Measurements from ENCODE around the gene ADAMTS5.

The ADAMTS5 gene

GRCh38 chr21:26923986-26924385 lies 42.9 kb downstream of the ADAMTS5 start:
- no peak overlapping the region for H4K8ac ChIP-seq (ENCODE audit: low read depth, low read length)

GRCh38 chr21:26920055-26920454 lies 46.8 kb downstream of the ADAMTS5 start:
- no peak overlapping the region for H4K8ac ChIP-seq (ENCODE audit: low read depth, low read length)
- no peak overlapping the region for H2BK12ac ChIP-seq (ENCODE audit: low read length)
- no peak overlapping the region for H3K4me2 ChIP-seq (ENCODE audit: low read length)
- H3K18ac ChIP-seq (ENCODE audit: low read length) = no peak overlapping the region
- no peak overlapping the region for H3K4ac ChIP-seq (ENCODE audit: low read depth, low read length)
- H3K9me3 ChIP-seq (ENCODE audit: insufficient read depth, low read depth, low read length) = no peaks in the 10 kb centered on the region
- H2AK5ac ChIP-seq (ENCODE audit: low read length) = no peak overlapping the region
- no peak overlapping the region for H2AFZ ChIP-seq (ENCODE audit: insufficient read depth, low read length, poor library complexity)
- H3K9ac ChIP-seq (ENCODE audit: low read length) = no peak overlapping the region
- no peak overlapping the region for H2BK120ac ChIP-seq (ENCODE audit: insufficient read depth, low read length, poor library complexity)
- no peaks in the 10 kb centered on the region for H3K79me2 ChIP-seq (ENCODE audit: control insufficient read depth, insufficient read depth, low read length, poor library complexity)
- H3K23ac ChIP-seq (ENCODE audit: low read length) = no peak overlapping the region
- H4K12ac ChIP-seq (ENCODE audit: low read depth, low read length) = no peak overlapping the region
- H3K14ac ChIP-seq (ENCODE audit: low read length) = no peak overlapping the region
- H3K27me3 ChIP-seq (ENCODE audit: insufficient read depth, low read length) = no peaks in the 10 kb centered on the region
- no peaks in the 10 kb centered on the region for H3K4me1 ChIP-seq (ENCODE audit: control insufficient read depth in 1 of 2, insufficient read depth in 2 of 2, low read length in 2 of 2)
- DNase-seq = no peak
- no peaks in the 10 kb centered on the region for H3K36me3 ChIP-seq (ENCODE audit: control insufficient read depth in 1 of 2, insufficient read depth in 2 of 2, low read length in 2 of 2)
- no peaks in the 10 kb centered on the region for H3K79me1 ChIP-seq (ENCODE audit: low read length)
- H4K91ac ChIP-seq (ENCODE audit: low read depth, low read length) = no peak overlapping the region
- H3K27ac ChIP-seq (ENCODE audit: low read depth, low read length) = no peak overlapping the region
- H3K4me3 ChIP-seq (ENCODE audit: low read depth, low read length) = no peak overlapping the region
- H2BK5ac ChIP-seq (ENCODE audit: low read depth, low read length, poor library complexity) = no peak overlapping the region

More at GRCh38 chr21:26923986-26924385, 42.9 kb downstream of the ADAMTS5 start:
- no peaks in the 10 kb centered on the region for H3K79me2 ChIP-seq (ENCODE audit: control insufficient read depth, insufficient read depth, low read length, poor library complexity)
- no peaks in the 10 kb centered on the region for H3K79me1 ChIP-seq (ENCODE audit: low read length)
- H3K4me1 ChIP-seq (ENCODE audit: control insufficient read depth in 1 of 2, insufficient read depth in 2 of 2, low read length in 2 of 2) = no peaks in the 10 kb centered on the region
- no peaks in the 10 kb centered on the region for H3K27me3 ChIP-seq (ENCODE audit: insufficient read depth, low read length)
- H2AFZ ChIP-seq (ENCODE audit: insufficient read depth, low read length, poor library complexity) = no peak overlapping the region
- H3K9ac ChIP-seq (ENCODE audit: low read length) = no peak overlapping the region
- H2BK5ac ChIP-seq (ENCODE audit: low read depth, low read length, poor library complexity) = no peak overlapping the region
- H2AK5ac ChIP-seq (ENCODE audit: low read length) = no peak overlapping the region
- no peak overlapping the region for H4K12ac ChIP-seq (ENCODE audit: low read depth, low read length)
- no peak overlapping the region for H2BK120ac ChIP-seq (ENCODE audit: insufficient read depth, low read length, poor library complexity)
- H3K4ac ChIP-seq (ENCODE audit: low read depth, low read length) = no peak overlapping the region
- H3K4me2 ChIP-seq (ENCODE audit: low read length) = no peak overlapping the region
- no peak overlapping the region for H3K4me3 ChIP-seq (ENCODE audit: low read depth, low read length)
- H3K36me3 ChIP-seq (ENCODE audit: control insufficient read depth in 1 of 2, insufficient read depth in 2 of 2, low read length in 2 of 2) = no peaks in the 10 kb centered on the region
- no CpG with 5 or more reads among the region's 10 CpGs for WGBS (ENCODE audit: extremely low coverage, insufficient coverage, insufficient read length)
- H3K14ac ChIP-seq (ENCODE audit: low read length) = no peak overlapping the region
- no peak overlapping the region for H3K23ac ChIP-seq (ENCODE audit: low read length)
- H2BK12ac ChIP-seq (ENCODE audit: low read length) = no peak overlapping the region
- no peaks in the 10 kb centered on the region for H3K9me3 ChIP-seq (ENCODE audit: insufficient read depth, low read depth, low read length)
- H4K91ac ChIP-seq (ENCODE audit: low read depth, low read length) = no peak overlapping the region
- no peak overlapping the region for H3K18ac ChIP-seq (ENCODE audit: low read length)
- no peak overlapping the region for H3K27ac ChIP-seq (ENCODE audit: low read depth, low read length)
- DNase-seq = no peak

- Histone ChIP-seq H2AK5ac (ENCODE audit: low read length) (no peak overlapping the region), H3K27ac (ENCODE audit: low read depth, low read length) (no peak overlapping the region), H4K8ac (ENCODE audit: low read depth, low read length) (no peak overlapping the region), H3K79me2 (ENCODE audit: control insufficient read depth, insufficient read depth, low read length, poor library complexity) (no peaks in the 10 kb centered on the region), H3K4me1 (ENCODE audit: control insufficient read depth in 1 of 2, insufficient read depth in 2 of 2, low read length in 2 of 2) (no peaks in the 10 kb centered on the region), H3K4me2 (ENCODE audit: low read length) (no peak overlapping the region), H3K4ac (ENCODE audit: low read depth, low read length) (no peak overlapping the region), H3K9me3 (ENCODE audit: insufficient read depth, low read depth, low read length) (no peaks in the 10 kb centered on the region), H3K27me3 (ENCODE audit: insufficient read depth, low read length) (no peaks in the 10 kb centered on the region), H2AFZ (ENCODE audit: insufficient read depth, low read length, poor library complexity) (no peak overlapping the region), H2BK5ac (ENCODE audit: low read depth, low read length, poor library complexity) (no peak overlapping the region), H2BK120ac (ENCODE audit: insufficient read depth, low read length, poor library complexity) (no peak overlapping the region), H3K79me1 (ENCODE audit: low read length) (no peaks in the 10 kb centered on the region), H3K9ac (ENCODE audit: low read length) (no peak overlapping the region), H2BK12ac (ENCODE audit: low read length) (no peak overlapping the region), H3K14ac (ENCODE audit: low read length) (no peak overlapping the region), H4K12ac (ENCODE audit: low read depth, low read length) (no peak overlapping the region), H3K36me3 (ENCODE audit: control insufficient read depth in 1 of 2, insufficient read depth in 2 of 2, low read length in 2 of 2) (no peaks in the 10 kb centered on the region), H3K18ac (ENCODE audit: low read length) (no peak overlapping the region), H4K91ac (ENCODE audit: low read depth, low read length) (no peak overlapping the region), H3K4me3 (ENCODE audit: low read depth, low read length) (no peak overlapping the region), H3K23ac (ENCODE audit: low read length) (no peak overlapping the region)
- DNase-seq = peak in 1 of 2 donors; percentile 7
- WGBS (ENCODE audit: extremely low coverage, insufficient coverage, insufficient read length) = no CpG with 5 or more reads among the region's 8 CpGs
Observed at GRCh38 chr21:26918323-26919079, 48.4 kb downstream of the ADAMTS5 start.

- Histone ChIP-seq H3K4me1 (ENCODE audit: control insufficient read depth in 1 of 2, insufficient read depth in 2 of 2, low read length in 2 of 2) (no peaks in the 10 kb centered on the region), H3K36me3 (ENCODE audit: control insufficient read depth in 1 of 2, insufficient read depth in 2 of 2, low read length in 2 of 2) (no peaks in the 10 kb centered on the region), H2AK5ac (ENCODE audit: low read length) (no peak overlapping the region), H3K9ac (ENCODE audit: low read length) (no peak overlapping the region), H3K79me2 (ENCODE audit: control insufficient read depth, insufficient read depth, low read length, poor library complexity) (no peaks in the 10 kb centered on the region), H4K12ac (ENCODE audit: low read depth, low read length) (no peak overlapping the region), H4K91ac (ENCODE audit: low read depth, low read length) (no peak overlapping the region), H3K4ac (ENCODE audit: low read depth, low read length) (no peak overlapping the region), H2BK12ac (ENCODE audit: low read length) (no peak overlapping the region), H3K18ac (ENCODE audit: low read length) (no peak overlapping the region), H2BK120ac (ENCODE audit: insufficient read depth, low read length, poor library complexity) (no peak overlapping the region), H3K9me3 (ENCODE audit: insufficient read depth, low read depth, low read length) (no peaks in the 10 kb centered on the region), H2AFZ (ENCODE audit: insufficient read depth, low read length, poor library complexity) (no peak overlapping the region), H3K79me1 (ENCODE audit: low read length) (no peaks in the 10 kb centered on the region), H3K27me3 (ENCODE audit: insufficient read depth, low read length) (no peaks in the 10 kb centered on the region), H4K8ac (ENCODE audit: low read depth, low read length) (no peak overlapping the region), H3K23ac (ENCODE audit: low read length) (no peak overlapping the region), H3K4me2 (ENCODE audit: low read length) (no peak overlapping the region), H3K4me3 (ENCODE audit: low read depth, low read length) (no peak overlapping the region), H2BK5ac (ENCODE audit: low read depth, low read length, poor library complexity) (no peak overlapping the region), H3K14ac (ENCODE audit: low read length) (no peak overlapping the region), H3K27ac (ENCODE audit: low read depth, low read length) (no peak overlapping the region)
- no CpG with 5 or more reads among the region's 2 CpGs for WGBS (ENCODE audit: extremely low coverage, insufficient coverage, insufficient read length)
- DNase-seq = no peak
Observed at GRCh38 chr21:26916799-26917198, 50.1 kb downstream of the ADAMTS5 start.

Data from trophoblast cell (in vitro differentiated cells and primary cell).